Measurements from ENCODE around the gene FAM234A.

Gene FAM234A

DNA sequence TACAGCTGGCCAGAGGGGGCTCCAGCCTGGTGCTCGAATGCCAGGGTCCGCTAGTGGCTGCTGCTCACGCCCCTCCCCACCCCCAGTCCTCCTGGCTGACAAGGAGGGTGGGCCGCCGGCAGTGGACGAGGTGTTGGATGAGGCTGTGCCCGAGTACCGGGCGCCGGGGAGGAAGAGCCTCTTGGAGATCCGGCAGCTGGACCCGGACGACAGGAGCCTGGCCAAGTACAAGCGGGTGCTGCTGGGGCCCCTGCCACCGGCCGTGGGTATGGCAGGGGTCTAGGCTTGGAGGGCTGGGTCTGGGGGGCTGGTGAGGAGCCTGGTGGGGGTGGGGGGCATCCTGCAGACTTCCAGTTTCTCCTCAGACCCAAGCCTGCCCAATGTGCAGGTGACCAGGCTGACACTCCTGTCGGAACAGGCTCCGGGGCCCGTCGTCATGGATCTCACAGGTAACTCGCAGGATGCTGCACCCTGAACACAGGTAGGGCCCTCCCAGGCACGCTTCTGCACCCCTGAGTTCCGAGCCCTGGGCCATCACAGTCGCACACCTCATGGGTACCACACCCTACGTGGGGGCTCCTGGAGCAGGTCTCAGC, 47.1 kb downstream of the FAM234A start:
- no peak for DNase-seq (ENCODE audit: low spot score)

DNA sequence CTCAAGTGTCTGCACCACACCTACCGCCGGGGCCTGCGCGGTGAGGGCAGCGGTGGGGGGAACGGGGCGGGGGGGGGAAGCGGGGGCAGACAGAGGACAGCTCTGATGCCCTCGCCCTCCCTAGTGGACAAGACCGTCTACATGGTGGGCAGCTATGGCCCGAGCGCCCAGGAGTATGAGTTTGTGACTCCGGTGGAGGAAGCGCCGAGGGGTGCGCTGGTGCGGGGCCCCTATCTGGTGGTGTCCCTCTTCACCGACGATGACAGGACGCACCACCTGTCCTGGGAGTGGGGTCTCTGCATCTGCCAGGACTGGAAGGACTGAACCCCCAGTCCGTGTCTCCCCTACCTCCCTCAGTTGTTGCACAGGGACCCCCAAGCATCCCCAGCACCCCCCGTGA, 47.9 kb downstream of the FAM234A start:
- DNase-seq (ENCODE audit: low spot score) = no peak

DNA sequence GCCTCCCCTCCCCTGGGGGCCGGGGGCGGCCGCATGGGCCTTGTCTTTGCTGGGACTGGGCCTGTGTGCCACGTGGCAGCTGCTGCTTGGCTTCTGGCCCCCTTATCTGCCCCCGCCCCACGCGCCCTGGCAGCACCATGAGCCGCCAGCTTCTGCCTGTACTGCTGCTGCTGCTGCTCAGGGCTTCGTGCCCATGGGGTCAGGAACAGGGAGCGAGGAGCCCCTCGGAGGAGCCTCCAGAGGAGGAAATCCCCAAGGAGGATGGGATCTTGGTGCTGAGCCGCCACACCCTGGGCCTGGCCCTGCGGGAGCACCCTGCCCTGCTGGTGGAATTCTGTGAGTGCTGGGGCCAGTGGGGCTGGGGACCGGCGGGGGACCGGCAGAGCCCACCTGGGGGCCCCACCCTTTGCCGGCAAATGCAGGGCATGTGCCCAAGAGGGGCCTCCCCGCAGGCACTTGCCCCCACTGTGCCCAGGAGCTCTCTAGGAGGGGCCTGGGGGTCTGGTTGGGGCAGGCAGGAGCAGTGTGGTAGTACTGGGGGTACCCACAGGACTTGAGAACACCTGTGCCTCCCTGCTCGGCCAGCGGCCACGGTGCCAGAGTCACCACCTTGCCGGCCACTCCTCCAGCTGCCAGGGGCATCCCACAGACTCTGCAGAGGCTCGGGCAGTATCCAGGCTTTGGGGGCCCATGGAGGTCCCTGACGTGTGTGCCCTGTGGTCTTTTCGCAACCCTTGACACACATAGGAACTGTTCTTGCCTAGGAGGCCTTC, 48.6 kb downstream of the FAM234A start, which contains the start of gene PDIA2:
Gene PDIA2, plus strand, starts transcription at position 132 of the 773 bp plus-strand sequence. Its CDS starts 6 bp downstream, at position 138.
- no peak for DNase-seq (ENCODE audit: low spot score)

DNA sequence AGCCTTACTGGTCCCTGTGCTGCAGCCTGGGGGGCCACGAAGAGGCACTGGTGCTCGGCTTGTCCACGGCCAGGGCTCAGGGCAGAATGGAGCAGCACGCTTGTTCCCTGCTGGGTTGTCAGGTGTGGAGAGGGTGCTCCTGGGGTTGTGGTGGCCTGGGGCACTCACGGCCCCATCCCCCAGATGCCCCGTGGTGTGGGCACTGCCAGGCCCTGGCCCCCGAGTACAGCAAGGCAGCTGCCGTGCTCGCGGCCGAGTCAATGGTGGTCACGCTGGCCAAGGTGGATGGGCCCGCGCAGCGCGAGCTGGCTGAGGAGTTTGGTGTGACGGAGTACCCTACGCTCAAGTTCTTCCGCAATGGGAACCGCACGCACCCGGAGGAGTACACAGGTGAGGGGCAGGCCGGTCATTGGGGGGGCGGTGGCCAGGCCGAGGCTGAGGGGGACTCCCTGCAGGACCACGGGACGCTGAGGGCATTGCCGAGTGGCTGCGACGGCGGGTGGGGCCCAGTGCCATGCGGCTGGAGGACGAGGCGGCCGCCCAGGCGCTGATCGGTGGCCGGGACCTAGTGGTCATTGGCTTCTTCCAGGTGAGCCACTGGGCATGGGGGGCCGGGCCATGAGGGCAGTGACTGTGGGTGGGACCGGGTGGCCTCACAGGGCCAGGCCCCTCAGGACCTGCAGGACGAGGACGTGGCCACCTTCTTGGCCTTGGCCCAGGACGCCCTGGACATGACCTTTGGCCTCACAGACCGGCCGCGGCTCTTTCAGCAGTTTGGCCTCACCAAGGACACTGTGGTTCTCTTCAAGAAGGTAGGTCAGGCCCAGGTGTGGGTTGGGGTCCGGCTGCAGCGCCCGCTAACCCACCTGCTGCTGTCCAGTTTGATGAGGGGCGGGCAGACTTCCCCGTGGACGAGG, 49.8 kb downstream of the FAM234A start:
- DNase-seq (ENCODE audit: low spot score) = no peak

DNA sequence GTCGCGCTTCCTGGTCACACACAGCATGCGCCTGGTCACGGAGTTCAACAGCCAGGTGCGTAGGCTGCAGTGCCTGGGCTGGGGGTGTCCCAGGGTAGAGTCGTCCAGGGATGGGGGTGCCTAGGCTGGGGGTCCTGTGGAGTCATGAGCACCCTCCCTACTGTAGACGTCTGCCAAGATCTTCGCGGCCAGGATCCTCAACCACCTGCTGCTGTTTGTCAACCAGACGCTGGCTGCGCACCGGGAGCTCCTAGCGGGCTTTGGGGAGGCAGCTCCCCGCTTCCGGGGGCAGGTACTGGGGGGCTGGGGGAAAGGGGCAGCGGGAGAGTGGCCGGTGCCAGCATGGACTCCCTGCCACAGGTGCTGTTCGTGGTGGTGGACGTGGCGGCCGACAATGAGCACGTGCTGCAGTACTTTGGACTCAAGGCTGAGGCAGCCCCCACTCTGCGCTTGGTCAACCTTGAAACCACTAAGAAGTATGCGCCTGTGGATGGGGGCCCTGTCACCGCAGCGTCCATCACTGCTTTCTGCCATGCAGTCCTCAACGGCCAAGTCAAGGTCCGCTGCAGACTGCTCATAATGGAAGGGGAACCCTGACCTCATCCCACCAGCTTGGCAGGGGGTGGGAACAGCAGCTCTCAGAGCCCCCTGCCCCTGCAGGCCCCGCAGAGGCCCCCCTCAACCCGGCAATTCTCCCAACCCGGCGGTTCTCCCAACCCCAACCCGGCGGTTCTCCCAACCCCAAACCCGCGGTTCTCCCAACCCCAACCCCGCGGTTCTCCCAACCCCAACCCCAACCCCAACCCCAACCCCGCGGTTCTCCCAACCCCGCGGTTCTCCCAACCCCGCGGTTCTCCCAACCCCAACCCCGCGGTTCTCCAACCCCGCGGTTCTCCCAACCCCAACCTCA, 50.8 kb downstream of the FAM234A start:
- no peak for DNase-seq (ENCODE audit: low spot score)

DNA sequence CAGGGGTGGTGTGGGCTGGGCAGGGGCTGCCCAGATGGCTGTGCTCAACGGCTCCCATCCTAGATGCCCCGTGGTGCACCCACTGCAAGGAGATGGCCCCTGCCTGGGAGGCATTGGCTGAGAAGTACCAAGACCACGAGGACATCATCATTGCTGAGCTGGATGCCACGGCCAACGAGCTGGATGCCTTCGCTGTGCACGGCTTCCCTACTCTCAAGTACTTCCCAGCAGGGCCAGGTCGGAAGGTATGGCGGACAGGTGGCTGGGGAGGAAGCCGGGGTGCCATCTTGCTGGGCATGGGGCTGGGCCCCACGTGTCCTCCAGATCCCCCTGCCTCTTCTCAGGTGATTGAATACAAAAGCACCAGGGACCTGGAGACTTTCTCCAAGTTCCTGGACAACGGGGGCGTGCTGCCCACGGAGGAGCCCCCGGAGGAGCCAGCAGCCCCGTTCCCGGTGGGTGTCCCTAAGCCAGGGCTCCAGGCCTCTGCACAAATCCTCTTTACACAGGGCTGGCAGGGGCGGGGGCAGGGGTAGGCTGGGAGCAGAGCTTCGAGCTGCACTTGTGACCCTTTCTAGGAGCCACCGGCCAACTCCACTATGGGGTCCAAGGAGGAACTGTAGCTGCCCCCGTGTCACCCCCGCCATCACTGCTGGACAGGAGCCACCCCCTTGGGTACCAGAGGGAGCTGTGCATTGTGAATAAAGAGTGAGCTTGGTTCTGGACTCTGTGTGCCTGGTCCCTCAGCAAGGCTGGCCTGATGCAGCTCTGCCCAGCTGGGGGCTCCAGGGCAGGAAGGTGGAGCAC, 52.1 kb downstream of the FAM234A start:
- no peak for DNase-seq (ENCODE audit: low spot score)

- no peak for DNase-seq (ENCODE audit: low spot score)
Observed at GRCh38 chr16:287298-287811, 52.7 kb downstream of the FAM234A start.

GRCh38 chr16:287981-288920, 53.6 kb downstream of the FAM234A start:
- no peak for DNase-seq (ENCODE audit: low spot score)

GRCh38 chr16:289395-289997, 54.9 kb downstream of the FAM234A start:
- no peak for DNase-seq (ENCODE audit: low spot score)

DNA sequence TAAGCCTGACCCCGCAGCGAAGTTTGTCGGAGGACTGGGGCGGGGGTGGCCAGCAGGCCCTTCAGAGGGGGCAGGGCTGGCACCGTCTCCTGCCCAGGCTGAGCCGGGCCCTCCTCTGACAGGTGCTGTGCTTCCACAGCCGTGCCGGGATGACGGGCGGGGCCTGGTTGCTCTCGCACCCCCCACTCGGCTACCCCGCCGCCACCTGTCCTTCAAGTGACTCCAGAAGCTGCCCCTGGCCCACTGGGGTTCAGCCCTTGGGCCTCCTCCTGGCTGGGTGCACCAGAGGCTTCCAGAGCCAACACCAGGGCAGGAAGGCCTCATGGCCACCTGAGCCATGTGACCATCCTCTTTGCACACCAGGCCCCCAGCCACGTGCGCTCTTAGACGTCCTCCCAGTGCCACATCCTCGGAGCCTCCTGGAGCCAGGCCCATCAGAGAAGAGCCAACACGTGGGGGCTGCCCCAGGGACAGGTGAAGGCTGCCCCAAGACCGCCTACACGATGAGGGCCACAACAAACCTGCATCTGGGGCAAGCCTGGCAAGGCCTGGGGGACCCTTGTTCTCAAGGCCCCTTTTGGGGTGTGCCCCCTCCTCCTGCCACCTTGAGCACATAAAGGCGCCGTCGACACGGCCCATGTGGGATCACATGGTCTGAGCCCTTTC, 55.5 kb downstream of the FAM234A start:
- no peak for DNase-seq (ENCODE audit: low spot score)

DNA sequence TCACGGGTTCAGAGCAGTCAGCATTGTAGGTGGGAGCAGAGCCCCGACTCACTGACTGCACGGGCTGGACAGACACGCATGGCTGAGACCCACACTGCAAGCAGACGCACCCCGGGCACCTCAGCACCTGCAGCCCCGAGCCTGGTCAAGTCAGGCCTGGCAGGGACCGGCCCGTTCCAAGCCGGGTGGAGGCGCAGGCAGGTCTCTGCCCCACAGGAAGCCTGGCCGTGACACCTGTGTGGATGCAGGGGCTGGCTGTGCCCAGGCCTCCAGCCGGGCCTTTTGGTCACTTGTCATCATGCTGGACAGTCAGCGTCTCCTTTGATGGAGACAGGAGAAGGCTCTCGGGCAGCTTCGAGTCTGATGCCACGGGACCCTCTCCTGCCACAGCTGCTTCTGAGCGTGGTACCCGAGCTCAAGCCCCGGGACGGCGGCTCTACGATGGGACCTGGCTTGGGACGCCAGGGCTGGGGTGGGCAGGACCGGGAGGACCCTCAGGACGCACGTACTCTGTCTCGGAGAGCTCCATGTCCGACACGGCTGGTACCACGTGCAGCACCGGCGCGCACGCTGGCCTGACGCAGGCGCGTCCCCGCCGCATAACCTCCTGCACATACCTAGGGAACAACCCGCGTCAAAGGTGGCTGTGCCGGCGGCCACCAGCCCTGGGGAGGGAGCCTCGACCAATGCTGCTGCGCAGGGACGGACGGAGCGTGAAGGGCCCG, 56.2 kb downstream of the FAM234A start:
- DNase-seq (ENCODE audit: low spot score) = no peak

- DNase-seq (ENCODE audit: low spot score) = no peak
Observed at GRCh38 chr16:291539-291938, 56.9 kb downstream of the FAM234A start.

DNA sequence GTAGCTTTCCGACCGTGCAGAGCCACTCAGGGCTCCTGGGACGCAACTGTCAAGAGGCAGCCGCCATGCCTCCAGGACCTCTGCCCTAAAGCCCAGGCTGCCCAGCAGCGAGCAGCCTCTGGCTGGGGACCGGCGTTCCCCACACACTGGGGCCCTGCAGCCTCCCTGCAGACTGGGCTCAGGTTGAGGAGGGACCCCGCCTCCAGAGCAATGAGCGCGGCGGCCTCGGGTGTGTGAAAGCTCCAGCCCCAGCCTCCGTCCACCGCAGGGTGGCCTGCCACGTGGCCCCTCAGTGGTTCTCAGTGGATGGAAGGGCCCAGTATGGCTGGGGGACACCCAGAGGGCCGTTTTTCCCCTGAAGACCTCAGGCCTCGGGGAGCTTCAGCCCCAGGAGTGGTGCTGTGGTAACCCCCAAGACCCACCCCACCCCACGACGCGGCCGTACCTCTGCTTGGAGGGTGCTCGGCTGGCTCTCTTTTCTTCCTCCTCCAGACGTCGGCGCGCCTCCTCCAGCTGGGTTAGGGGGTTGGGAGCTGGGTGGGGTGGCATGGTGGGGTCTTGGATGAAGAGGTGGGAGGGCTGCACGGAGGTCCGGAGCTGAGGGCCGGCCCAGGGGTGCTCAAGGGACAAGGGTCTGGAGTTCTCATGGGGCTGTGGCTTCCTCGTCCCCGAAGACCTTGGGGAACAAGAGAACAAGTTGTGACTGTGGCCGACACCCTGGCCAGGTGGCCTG, 58.6 kb downstream of the FAM234A start:
- DNase-seq (ENCODE audit: low spot score) = no peak

DNA sequence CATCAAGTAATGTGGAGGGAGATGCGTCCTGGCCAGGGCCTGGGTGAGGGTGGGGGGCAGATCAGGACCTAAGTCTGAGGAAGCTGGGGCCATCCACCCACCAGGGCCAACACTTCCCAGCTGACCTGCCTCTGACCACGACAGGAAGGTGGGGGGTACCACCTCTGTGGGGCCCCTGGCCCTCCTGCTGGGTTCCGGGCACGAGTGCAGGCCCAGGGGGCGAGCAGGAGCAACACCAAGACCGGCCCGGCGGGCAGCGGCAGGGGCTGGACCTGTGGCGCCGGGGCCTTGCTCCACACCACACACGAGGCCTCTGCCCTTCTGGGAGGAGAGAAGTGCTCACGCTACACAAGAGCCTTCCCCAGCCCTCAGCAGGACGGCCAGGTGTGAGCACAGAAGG, 61.7 kb downstream of the FAM234A start:
- DNase-seq (ENCODE audit: low spot score) = no peak

- DNase-seq (ENCODE audit: low spot score) = no peak
Observed at GRCh38 chr16:296806-297510, 62.3 kb downstream of the FAM234A start.

GRCh38 chr16:297832-298231, 63.2 kb downstream of the FAM234A start:
- DNase-seq (ENCODE audit: low spot score) = no peak
